ENCODE data around the gene OXER1. TPM values are rescaled to one million over a fixed set of nuclear protein-coding genes. Genes with fewer than 3 reads are reported as not detected.

Gene OXER1
- total and polyA plus RNA-seq, 4 donors, result 2.2 to 8.1 (median 6.7) TPM

GRCh38 chr2:42793334-42794270, 29.7 kb upstream of the OXER1 start:
- no peak for DNase-seq (ENCODE audit: low spot score)
- Histone ChIP-seq H3K9ac (ENCODE audit: low read depth in 1 of 2, low read length in 2 of 2) (peak overlapping the region; percentile 72 to 85), H3K4me1 (ENCODE audit: control insufficient read depth in 4 of 4, insufficient read depth in 4 of 4, low read length in 3 of 4) (peaks cover 13 to 44% (median 31%) of the 10 kb centered on the region in 4 donors)

GRCh38 chr2:42792583-42793333, 28.8 kb upstream of the OXER1 start, which contains the start of gene HAAO:
HAAO (minus strand) TSS chr2:42792583; CDS start chr2:42792536, 47 bp downstream.
- peaks cover 14 to 52% (median 36%) of the 10 kb centered on the region in 4 donors for H3K4me1 ChIP-seq (ENCODE audit: control insufficient read depth in 4 of 4, insufficient read depth in 4 of 4, low read length in 3 of 4)
- under 1% methylated on average over 75 of the region's 75 CpGs for WGBS
- H3K9ac ChIP-seq (ENCODE audit: low read depth in 1 of 2, low read length in 2 of 2), result peak within 1 kb of the TSS; percentile 72 to 85
- peak; percentile 78 for DNase-seq (ENCODE audit: low spot score)
- peak within 1 kb of the TSS; percentile 95 to 97 for H3K27ac ChIP-seq (ENCODE audit: low read depth in 1 of 2, low read length in 2 of 2)
- no peaks in the 10 kb centered on the region for H3K9me3 ChIP-seq (ENCODE audit: control insufficient read depth in 4 of 4, low read length in 3 of 4)
- H3K27me3 ChIP-seq (ENCODE audit: control insufficient read depth in 4 of 4, insufficient read depth in 4 of 4, low read length in 3 of 4), result no peaks in the 10 kb centered on the region
- H3K36me3 ChIP-seq (ENCODE audit: control insufficient read depth in 4 of 4, insufficient read depth in 3 of 4, low read depth in 1 of 4, low read length in 3 of 4), result peaks cover 0 to 5% (median 0%) of the 10 kb centered on the region in 4 donors
- H3K4me3 ChIP-seq (ENCODE audit: low read depth in 1 of 3, low read length in 3 of 3), result peak within 1 kb of the TSS; percentile 83 to 90 (median 90)
- TF ChIP-seq REST (IDR thresholded peaks at IDR 0.05), result peak; percentile 93
- peak; percentile 15 for TF ChIP-seq NR2F2 (IDR thresholded peaks at IDR 0.05)
- TF ChIP-seq GABPA (IDR thresholded peaks at IDR 0.05 in 1 of 2, conservative IDR thresholded peaks at IDR 0.05 in 1 of 2), result no peak
- peak; percentile 85 for TF ChIP-seq YY1 (IDR thresholded peaks at IDR 0.05)
- peak in 1 of 2 donors; percentile 26 for TF ChIP-seq RAD21 (IDR thresholded peaks at IDR 0.05)
- TF ChIP-seq FOXA1 (IDR thresholded peaks at IDR 0.05), result peak; percentile 9
- TF ChIP-seq SP1 (IDR thresholded peaks at IDR 0.05), result peak; percentile 91
- peak; percentile 79 for TF ChIP-seq TAF1 (conservative IDR thresholded peaks at IDR 0.05)
- peak in 1 of 2 donors; percentile 43 for TF ChIP-seq EGR1 (IDR thresholded peaks at IDR 0.05; ENCODE audit: low read depth in 2 of 2)
- no peak for TF ChIP-seq ATF3 (IDR thresholded peaks at IDR 0.05)
- TF ChIP-seq HNF4G (IDR thresholded peaks at IDR 0.05), result peak; percentile 99

More at GRCh38 chr2:42793334-42794270, 29.7 kb upstream of the OXER1 start:
- Histone ChIP-seq H3K27me3 (ENCODE audit: control insufficient read depth in 4 of 4, insufficient read depth in 4 of 4, low read length in 3 of 4) (no peaks in the 10 kb centered on the region), H3K9me3 (ENCODE audit: control insufficient read depth in 4 of 4, low read length in 3 of 4) (no peaks in the 10 kb centered on the region), H3K27ac (ENCODE audit: low read depth in 1 of 2, low read length in 2 of 2) (peak overlapping the region; percentile 95 to 97), H3K4me3 (ENCODE audit: low read depth in 1 of 3, low read length in 3 of 3) (peak overlapping the region; percentile 63 to 90 (median 83)), H3K36me3 (ENCODE audit: control insufficient read depth in 4 of 4, insufficient read depth in 3 of 4, low read depth in 1 of 4, low read length in 3 of 4) (peaks cover 0 to 5% (median 0%) of the 10 kb centered on the region in 4 donors)
- no peak for TF ChIP-seq CTCF (IDR thresholded peaks at IDR 0.05; ENCODE audit: low read depth, low read length, missing input control)
- no peak for TF ChIP-seq TAF1 (conservative IDR thresholded peaks at IDR 0.05)
- TF ChIP-seq ATF3 (IDR thresholded peaks at IDR 0.05), result no peak
- no peak for TF ChIP-seq ZBTB33 (IDR thresholded peaks at IDR 0.05)
- TF ChIP-seq YY1 (IDR thresholded peaks at IDR 0.05), result no peak
- no peak for TF ChIP-seq FOXA2 (IDR thresholded peaks at IDR 0.05)
- no peak for TF ChIP-seq HNF4G (IDR thresholded peaks at IDR 0.05)
- WGBS, result 11% methylated on average over 22 of the region's 22 CpGs

All from liver (tissue), 9 donors.